MM.1S (cell line): ENCODE measurements around the gene FGF12.

Experiments used
- DNase-seq: peaks from one replicate; pipeline ENCODE4 v3.0.0-alpha.2; 2015
- H2AFZ ChIP-seq: fragments of 300-600 bp; sonication (generic); 2 replicates; pipeline ENCODE4 v1.6.0; 2016; ENCODE audit warnings: antibody characterized with exemption, low read length
- H3F3A ChIP-seq: fragments of 300-600 bp; sonication (generic); 2 replicates; pipeline ENCODE4 v1.6.1; 2016; ENCODE audit warnings: mild to moderate bottlenecking, antibody characterized with exemption, low read length, moderate library complexity, mixed read lengths; ENCODE audit not compliant: insufficient read depth
- H3K27ac ChIP-seq: fragments of 300-600 bp; sonication (generic); 2 replicates; pipeline ENCODE4 v1.5.1; 2016; ENCODE audit warnings: mild to moderate bottlenecking, low read length
- H3K27me3 ChIP-seq: fragments of 300-600 bp; sonication (generic); replicated peaks from 2 replicates; pipeline ENCODE4 v1.6.0; 2016; ENCODE audit warnings: low read length; ENCODE audit not compliant: insufficient read depth
- H3K36me3 ChIP-seq: fragments of 300-600 bp; sonication (generic); replicated peaks from 2 replicates; pipeline ENCODE4 v1.6.1; 2016; ENCODE audit warnings: mild to moderate bottlenecking, low read length, mixed read lengths; ENCODE audit not compliant: insufficient read depth
- H3K4me1 ChIP-seq: fragments of 300-600 bp; sonication (generic); 2 replicates; pipeline ENCODE4 v1.6.1; 2016; ENCODE audit warnings: low read length, mixed read lengths
- H3K4me2 ChIP-seq: fragments of 300-600 bp; sonication (generic); 2 replicates; pipeline ENCODE4 v1.6.0; 2016; ENCODE audit warnings: low read depth, low read length
- H3K4me3 ChIP-seq: fragments of 300-600 bp; sonication (generic); 2 replicates; pipeline ENCODE4 v1.5.1; 2016; ENCODE audit warnings: low read length, mixed read lengths
- H3K79me2 ChIP-seq: fragments of 300-600 bp; sonication (generic); 2 replicates; pipeline ENCODE4 v1.6.1; 2016; ENCODE audit warnings: mixed run types, low read length, mixed read lengths
- H3K9ac ChIP-seq: fragments of 300-600 bp; sonication (generic); 2 replicates; pipeline ENCODE4 v1.6.1; 2016; ENCODE audit warnings: low read length, mixed read lengths
- H3K9me2 ChIP-seq: fragments of 300-600 bp; sonication (generic); replicated peaks from 2 replicates; pipeline ENCODE4 v1.6.1; 2016; ENCODE audit warnings: mild to moderate bottlenecking, low read length, mixed read lengths; ENCODE audit not compliant: insufficient read depth
- H3K9me3 ChIP-seq: fragments of 300-600 bp; sonication (generic); replicated peaks from 2 replicates; pipeline ENCODE4 v1.6.1; 2016; ENCODE audit warnings: mild to moderate bottlenecking, low read length, mixed read lengths; ENCODE audit not compliant: insufficient read depth
- H4K20me1 ChIP-seq: fragments of 300-600 bp; sonication (generic); 2 replicates; pipeline ENCODE4 v1.6.1; 2016; ENCODE audit warnings: mild to moderate bottlenecking, low read length, moderate library complexity, mixed read lengths; ENCODE audit not compliant: insufficient read depth
- EZH2 ChIP-seq: fragments of 300-600 bp; sonication (generic); optimal IDR thresholded peaks from 2 replicates; pipeline ENCODE3; 2017; ENCODE audit warnings: low read depth, mild to moderate bottlenecking, antibody characterized with exemption, low read length, mixed read lengths
- EZH2phosphoT487 ChIP-seq: fragments of 300-600 bp; sonication (generic); IDR thresholded peaks from 2 replicates; pipeline ENCODE4 v1.6.1; 2018; ENCODE audit warnings: antibody characterized with exemption, low read length
- TF ChIP-seq, protein P1 (sequence below): fragments of 300-600 bp; sonication (generic); IDR thresholded peaks from 2 replicates; pipeline ENCODE4 v1.5.1; 2016; ENCODE audit warnings: antibody characterized with exemption, low read length, mixed read lengths

The FGF12 gene

DNA sequence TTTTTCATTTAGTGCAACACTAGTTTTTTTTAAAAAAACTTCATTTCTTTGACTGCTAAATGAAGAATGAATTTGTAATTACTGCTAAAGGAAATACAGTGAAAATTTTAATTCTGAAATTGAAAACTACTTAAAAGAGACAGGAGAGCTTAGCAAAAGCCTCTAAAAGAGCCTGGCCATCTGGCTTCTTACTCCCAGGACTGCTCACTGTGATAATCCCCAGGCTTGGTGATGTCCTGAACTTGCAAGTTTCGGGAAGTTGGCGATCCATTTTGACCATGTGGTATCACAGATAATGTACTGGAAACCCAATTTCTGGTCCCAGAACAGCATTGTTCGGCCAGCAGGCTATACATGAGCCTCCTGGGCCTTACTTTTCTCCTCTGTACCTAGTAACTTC is 292.1 kb downstream of the FGF12 start:
- no peaks in the 10 kb centered on the region for H3K79me2 ChIP-seq
- no peaks in the 10 kb centered on the region for H3K9me3 ChIP-seq
- no peaks in the 10 kb centered on the region for H3K36me3 ChIP-seq
- H3K4me2 ChIP-seq: no peak overlapping the region
- TF ChIP-seq EZH2 (no peak), EZH2phosphoT487 (no peak)
- TF ChIP-seq, protein P1, sequence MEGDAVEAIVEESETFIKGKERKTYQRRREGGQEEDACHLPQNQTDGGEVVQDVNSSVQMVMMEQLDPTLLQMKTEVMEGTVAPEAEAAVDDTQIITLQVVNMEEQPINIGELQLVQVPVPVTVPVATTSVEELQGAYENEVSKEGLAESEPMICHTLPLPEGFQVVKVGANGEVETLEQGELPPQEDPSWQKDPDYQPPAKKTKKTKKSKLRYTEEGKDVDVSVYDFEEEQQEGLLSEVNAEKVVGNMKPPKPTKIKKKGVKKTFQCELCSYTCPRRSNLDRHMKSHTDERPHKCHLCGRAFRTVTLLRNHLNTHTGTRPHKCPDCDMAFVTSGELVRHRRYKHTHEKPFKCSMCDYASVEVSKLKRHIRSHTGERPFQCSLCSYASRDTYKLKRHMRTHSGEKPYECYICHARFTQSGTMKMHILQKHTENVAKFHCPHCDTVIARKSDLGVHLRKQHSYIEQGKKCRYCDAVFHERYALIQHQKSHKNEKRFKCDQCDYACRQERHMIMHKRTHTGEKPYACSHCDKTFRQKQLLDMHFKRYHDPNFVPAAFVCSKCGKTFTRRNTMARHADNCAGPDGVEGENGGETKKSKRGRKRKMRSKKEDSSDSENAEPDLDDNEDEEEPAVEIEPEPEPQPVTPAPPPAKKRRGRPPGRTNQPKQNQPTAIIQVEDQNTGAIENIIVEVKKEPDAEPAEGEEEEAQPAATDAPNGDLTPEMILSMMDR: no peak
- H3F3A ChIP-seq: no peaks in the 10 kb centered on the region
- H3K4me3 ChIP-seq: no peak overlapping the region
- DNase-seq: no peak
- no peaks in the 10 kb centered on the region for H4K20me1 ChIP-seq
- H3K27me3 ChIP-seq: no peaks in the 10 kb centered on the region
- no peaks in the 10 kb centered on the region for H3K4me1 ChIP-seq
- no peak overlapping the region for H3K27ac ChIP-seq
- H2AFZ ChIP-seq: no peak overlapping the region
- H3K9ac ChIP-seq: no peak overlapping the region
- no peaks in the 10 kb centered on the region for H3K9me2 ChIP-seq

GRCh38 chr3:192434186-192434585 is 293.2 kb downstream of the FGF12 start:
- Histone ChIP-seq H3K27ac (no peak overlapping the region), H3K9me2 (no peaks in the 10 kb centered on the region), H3K27me3 (no peaks in the 10 kb centered on the region)

GRCh38 chr3:192433704-192434103 is 293.6 kb downstream of the FGF12 start:
- Histone ChIP-seq H3K9me3 (no peaks in the 10 kb centered on the region), H3F3A (no peaks in the 10 kb centered on the region), H2AFZ (no peak overlapping the region), H3K4me3 (no peak overlapping the region), H3K79me2 (no peaks in the 10 kb centered on the region), H4K20me1 (no peaks in the 10 kb centered on the region), H3K9me2 (no peaks in the 10 kb centered on the region), H3K4me1 (no peaks in the 10 kb centered on the region), H3K36me3 (no peaks in the 10 kb centered on the region), H3K9ac (no peak overlapping the region), H3K27ac (no peak overlapping the region), H3K27me3 (no peaks in the 10 kb centered on the region), H3K4me2 (no peak overlapping the region)
- TF ChIP-seq, protein P1: no peak
- TF ChIP-seq EZH2 (no peak), EZH2phosphoT487 (no peak)
- DNase-seq: no peak

More at GRCh38 chr3:192434186-192434585, 293.2 kb downstream of the FGF12 start:
- Histone ChIP-seq H3K9ac (no peak overlapping the region), H3K9me3 (no peaks in the 10 kb centered on the region), H3F3A (no peaks in the 10 kb centered on the region), H3K79me2 (no peaks in the 10 kb centered on the region), H3K36me3 (no peaks in the 10 kb centered on the region), H3K4me3 (no peak overlapping the region), H4K20me1 (no peaks in the 10 kb centered on the region), H3K4me2 (no peak overlapping the region), H2AFZ (no peak overlapping the region), H3K4me1 (no peaks in the 10 kb centered on the region)
- DNase-seq: no peak
- TF ChIP-seq EZH2phosphoT487: no peak
- TF ChIP-seq, protein P1: no peak
- no peak for TF ChIP-seq EZH2
